Hematopoietic multipotent progenitor cell treated with erythropoietin and hydrocortisone succinate and interleukin-3 and kit ligand, for 6 days (in vitro differentiated cells): ENCODE measurements around the gene TMC1.
A peak's percentile ranks its signal among the peaks of the same experiment; 100 is the strongest.

Experiments used
- DNase-seq: peaks from one replicate; pipeline ENCODE4 v3.0.0-alpha.2; 2015

TMC1 gene

DNA sequence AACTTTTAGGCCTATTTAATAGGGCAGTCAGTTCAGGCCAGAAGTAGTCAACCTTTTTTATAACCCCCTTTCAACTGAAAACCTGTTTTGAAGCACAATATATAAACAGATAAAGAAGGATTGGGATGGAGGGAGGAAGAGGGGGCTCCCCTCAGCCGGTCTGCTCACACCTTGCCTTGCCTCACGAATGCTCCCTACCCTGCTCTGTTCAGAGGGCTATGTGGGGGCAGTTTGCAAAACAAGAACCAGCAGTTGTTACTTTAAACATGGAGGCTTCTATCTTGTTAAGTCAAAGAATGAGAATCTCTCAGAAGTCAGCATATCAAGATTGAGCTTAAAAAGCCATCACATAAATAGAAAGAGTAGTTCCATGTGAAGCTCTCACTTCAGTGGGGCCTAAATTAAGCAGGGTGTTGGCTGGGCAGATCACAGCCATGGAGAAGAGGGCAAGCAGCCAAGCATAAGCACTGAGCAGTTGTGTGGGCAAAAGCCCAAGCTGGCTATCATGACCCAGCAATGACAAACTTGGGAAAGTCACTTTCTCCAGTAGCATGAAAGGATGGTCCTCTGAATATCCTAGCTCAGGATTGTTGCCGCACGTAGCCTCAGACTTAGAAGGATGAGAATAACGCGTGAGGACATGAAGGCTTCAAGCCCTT, 360.8 kb downstream of the TMC1 start:
- DNase-seq = peak; percentile 58

DNA sequence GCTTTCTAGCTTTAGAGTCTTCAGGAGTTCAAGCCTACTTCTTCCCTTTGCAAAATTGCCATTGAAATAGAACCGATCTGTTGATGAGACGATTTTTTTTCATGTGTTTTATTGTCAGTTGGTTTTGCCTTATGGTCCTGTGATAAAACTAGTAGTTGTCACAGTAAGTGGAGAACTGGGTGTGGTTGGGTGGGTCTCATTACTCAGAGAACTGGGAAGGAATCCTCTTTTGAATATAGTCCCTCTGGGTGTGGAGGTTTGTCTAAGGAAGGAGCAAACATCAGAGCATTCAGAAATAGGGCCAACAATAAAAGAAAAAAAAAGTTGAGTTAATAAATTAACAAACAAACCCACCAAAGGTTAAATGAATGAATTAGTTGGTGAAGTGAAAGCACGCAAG, 362.5 kb downstream of the TMC1 start:
- DNase-seq = peak; percentile 51

DNA sequence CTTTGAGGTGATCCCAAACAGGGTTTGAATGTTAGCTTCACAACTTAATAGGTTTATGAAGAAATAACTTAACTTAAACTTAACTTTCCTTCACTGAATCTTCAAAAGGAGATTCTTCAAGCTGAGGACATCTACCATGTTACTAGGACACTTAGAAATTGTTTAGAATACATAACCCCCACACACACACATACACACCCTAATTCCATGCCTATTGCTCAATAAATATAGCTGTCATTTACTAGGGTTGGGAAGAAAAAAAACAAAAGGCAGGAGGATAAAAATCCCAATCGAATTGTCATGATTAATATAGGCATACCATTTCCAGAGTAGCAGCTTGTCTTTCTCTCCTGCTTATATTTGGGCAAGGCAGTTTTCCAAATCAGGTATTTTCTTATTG, 363.1 kb downstream of the TMC1 start:
- no peak for DNase-seq
